H1 (cell line): Measurements from ENCODE around the gene MOB3B. TPM values are rescaled to one million over a fixed set of nuclear protein-coding genes. Genes with fewer than 3 reads are reported as not detected.

ENCODE experiments used
- CBX8 ChIP-seq: fragments of 300-800, 300-1000 bp; sonication (generic); IDR thresholded peaks from 2 replicates; pipeline ENCODE4 v1.7.1; 2016; ENCODE audit warnings: low read depth, low read length, borderline replicate concordance
- CHD7 ChIP-seq: fragments of 300-600 bp; sonication (generic); IDR thresholded peaks from 2 replicates; pipeline ENCODE4 v1.7.1; 2012; ENCODE audit warnings: low read length, moderate library complexity, mild to moderate bottlenecking, inconsistent platforms; ENCODE audit not compliant: insufficient replicate concordance
- POLR2AphosphoS5 ChIP-seq: IDR thresholded peaks from 2 replicates; pipeline ENCODE4 v1.6.1; 2011; ENCODE audit warnings: low read depth, low read length
- SIRT6 ChIP-seq: IDR thresholded peaks from one replicate; pipeline ENCODE4 v1.7.1; 2012; ENCODE audit warnings: low read length, inconsistent platforms
- SUZ12 ChIP-seq: fragments of 200-600 bp; sonication (generic); IDR thresholded peaks from 2 replicates; pipeline ENCODE4 v1.6.1; 2012; ENCODE audit warnings: mild to moderate bottlenecking, inconsistent platforms, low read length, moderate library complexity, mixed read lengths
- polyA plus RNA-seq, 7 experiments: library from polyadenylated mRNA; depleted of rRNA in 3 of 7; stranded (reverse) in 5 of 7; unstranded in 2 of 7; fragments of >200 nt in 5 of 7; fragments of 200-250 nt in 2 of 7; gene quantifications; 1 replicate in 5 of 7; 2 replicates in 1 of 7; 4 replicates in 1 of 7; pipeline versions ENCODE4 v1.2.1 to v1.2.3, GENCODE V29; 2011 to 2013; ENCODE audit warnings: missing spikeins in 2 of 7, mixed read lengths in 2 of 7
- total RNA-seq: library from RNA; stranded (reverse); fragmentation: NEBNext Ultra II Directional; extraction: Animal tissue kit (Norgen Biotek cat#: 25700); gene quantifications from 2 replicates; pipeline ENCODE4 v1.2.1, GENCODE V29; 2021

The MOB3B gene
- total and polyA plus RNA-seq, 2 of the 8 experiments (the other 6 are each of a cell fraction or from before 2014, with no cell fraction given): 12.7 to 16.1 TPM

GRCh38 chr9:27430750-27431535 is 98.7 kb downstream of the MOB3B start (continued):
- TF ChIP-seq CHD7: no peak
- TF ChIP-seq SIRT6: no peak
- TF ChIP-seq POLR2AphosphoS5: no peak
- no peak for TF ChIP-seq SUZ12
- TF ChIP-seq CBX8: no peak
